GM12865 (cell line): ENCODE measurements around the gene GFER.

Experiments used
- DNase-seq: peaks from one replicate; pipeline ENCODE4 v3.0.0; 2010; ENCODE audit warnings: low read depth
- H3K4me3 ChIP-seq: 2 replicates; pipeline ENCODE4 v1.5.1; 2011; ENCODE audit warnings: mild to moderate bottlenecking, low read depth, low read length, control low read depth
- TF ChIP-seq, protein P1 (sequence below): IDR thresholded peaks from 2 replicates; pipeline ENCODE4 v1.5.1; 2011; ENCODE audit warnings: low read length, control low read depth, low read depth, inconsistent platforms; ENCODE audit not compliant: insufficient read depth; ENCODE audit errors: missing control alignments

Gene GFER

DNA sequence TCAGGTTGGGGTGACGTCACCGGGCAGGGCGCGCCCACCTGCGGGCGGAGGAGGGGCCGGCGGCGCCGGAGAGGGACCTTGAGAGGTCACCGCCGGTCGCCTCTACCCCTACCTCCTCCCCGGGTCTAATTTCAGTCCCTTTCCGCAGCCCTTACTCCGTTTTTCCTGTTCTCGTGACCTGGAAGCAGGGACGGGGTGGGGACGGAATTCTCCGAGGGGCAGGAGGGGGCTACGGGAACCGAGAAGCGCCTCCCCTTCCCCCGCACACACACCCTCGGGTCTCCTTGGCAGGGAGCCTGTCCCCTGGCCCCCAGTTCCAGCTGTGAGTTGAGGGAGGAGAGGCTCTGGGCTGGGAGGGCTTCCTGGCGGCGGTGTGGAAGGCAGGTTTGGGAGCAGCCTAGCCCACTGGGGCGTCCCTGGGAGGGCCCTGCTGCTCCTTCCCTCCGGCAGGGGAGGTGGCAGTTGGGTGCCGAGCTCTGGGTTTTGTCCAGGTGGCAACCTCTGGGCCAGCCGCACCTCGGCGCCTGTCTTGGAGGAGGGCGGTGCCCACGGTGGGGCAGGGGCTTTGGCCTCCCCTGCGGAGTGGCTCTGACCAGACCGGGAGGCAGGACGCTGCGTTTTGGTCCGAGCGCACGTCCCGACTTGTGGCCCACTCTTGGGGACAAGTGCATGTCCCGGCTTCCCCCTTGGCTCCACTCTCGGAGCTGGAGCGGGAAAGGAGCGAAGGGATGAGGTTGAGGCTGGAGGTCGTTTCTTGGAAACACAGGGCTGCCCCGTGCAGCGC lies 6.5 kb downstream of the GFER start:
- TF ChIP-seq, protein P1, sequence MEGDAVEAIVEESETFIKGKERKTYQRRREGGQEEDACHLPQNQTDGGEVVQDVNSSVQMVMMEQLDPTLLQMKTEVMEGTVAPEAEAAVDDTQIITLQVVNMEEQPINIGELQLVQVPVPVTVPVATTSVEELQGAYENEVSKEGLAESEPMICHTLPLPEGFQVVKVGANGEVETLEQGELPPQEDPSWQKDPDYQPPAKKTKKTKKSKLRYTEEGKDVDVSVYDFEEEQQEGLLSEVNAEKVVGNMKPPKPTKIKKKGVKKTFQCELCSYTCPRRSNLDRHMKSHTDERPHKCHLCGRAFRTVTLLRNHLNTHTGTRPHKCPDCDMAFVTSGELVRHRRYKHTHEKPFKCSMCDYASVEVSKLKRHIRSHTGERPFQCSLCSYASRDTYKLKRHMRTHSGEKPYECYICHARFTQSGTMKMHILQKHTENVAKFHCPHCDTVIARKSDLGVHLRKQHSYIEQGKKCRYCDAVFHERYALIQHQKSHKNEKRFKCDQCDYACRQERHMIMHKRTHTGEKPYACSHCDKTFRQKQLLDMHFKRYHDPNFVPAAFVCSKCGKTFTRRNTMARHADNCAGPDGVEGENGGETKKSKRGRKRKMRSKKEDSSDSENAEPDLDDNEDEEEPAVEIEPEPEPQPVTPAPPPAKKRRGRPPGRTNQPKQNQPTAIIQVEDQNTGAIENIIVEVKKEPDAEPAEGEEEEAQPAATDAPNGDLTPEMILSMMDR: no peak
- peak overlapping the region; percentile 76 for H3K4me3 ChIP-seq
- DNase-seq: peak; percentile 54

DNA sequence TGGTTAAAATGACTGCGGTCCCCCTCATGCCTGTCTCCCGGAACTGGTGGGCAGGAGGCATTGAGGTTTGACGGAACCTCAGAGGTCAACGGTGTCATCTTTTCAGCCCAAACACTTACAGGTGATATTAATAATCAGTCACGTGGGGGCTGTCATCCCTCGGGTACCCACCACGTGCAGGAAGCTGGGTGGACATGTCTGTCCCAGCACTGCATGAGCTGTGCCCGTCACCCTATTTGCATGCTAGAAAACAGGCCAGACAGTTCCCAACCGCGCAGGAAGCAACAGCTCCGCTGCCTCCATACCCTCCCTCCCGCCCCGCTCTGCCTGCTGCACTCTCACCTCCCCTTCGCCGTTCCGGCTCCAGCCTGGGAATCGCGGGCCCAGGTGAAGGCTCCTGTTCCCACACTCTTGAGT lies 7.2 kb downstream of the GFER start:
- TF ChIP-seq, protein P1: no peak
- peak overlapping the region; percentile 76 for H3K4me3 ChIP-seq
- peak; percentile 91 for DNase-seq

DNA sequence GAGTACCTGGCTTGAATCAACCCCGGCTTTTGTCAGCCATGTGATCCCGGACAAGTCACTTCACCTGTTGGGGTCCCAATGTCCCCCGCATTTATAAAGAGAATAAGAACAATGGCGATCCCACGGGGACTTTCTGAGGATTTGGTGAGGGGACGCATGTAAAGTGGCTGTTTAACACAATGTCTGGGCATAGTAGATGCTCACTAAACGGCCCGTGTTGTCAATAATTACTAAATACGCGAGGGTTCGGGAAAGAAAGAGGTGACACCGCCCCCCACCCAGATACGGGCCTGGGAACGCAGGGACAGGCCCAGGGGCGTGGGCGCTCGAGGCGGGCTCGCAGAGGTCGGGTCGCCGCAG lies 7.6 kb downstream of the GFER start:
- TF ChIP-seq, protein P1: no peak
- DNase-seq: no peak

DNA sequence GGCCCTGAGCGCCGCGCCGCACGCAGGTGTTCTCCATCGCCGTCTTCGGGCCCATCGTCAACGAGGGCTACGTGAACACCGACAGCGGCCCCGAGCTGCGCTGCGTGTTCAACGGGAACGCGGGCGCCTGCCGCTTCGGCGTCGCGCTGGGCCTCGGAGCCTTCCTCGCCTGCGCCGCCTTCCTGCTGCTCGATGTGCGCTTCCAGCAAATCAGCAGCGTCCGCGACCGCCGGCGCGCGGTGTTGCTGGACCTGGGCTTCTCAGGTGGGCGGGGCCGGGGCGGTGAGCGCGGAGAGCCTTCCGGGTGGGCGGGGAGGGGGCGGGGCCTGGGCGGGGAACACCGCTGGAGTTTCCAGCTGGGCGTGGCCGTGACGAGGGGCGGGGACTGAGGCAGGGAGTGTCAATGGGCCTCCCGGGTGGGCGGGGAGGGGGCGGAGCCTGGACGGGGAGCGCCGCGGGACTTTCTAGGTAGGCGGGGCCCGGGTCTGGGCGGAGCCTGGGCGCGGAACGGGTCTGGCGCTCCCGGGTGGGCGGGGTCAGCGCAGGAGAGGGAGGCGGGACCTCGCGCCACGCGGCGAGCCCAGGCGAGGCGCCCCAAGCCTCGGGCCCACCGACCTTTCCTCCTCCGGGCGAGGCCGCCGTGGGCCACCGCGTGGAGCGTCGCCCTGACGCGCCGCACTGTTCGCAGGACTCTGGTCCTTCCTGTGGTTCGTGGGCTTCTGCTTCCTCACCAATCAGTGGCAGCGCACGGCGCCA lies 8.1 kb downstream of the GFER start:
- DNase-seq: peak; percentile 97
- TF ChIP-seq, protein P1: no peak
- H3K4me3 ChIP-seq: peak overlapping the region; percentile 76

More for the DNA sequence above, 7.6 kb downstream of the GFER start:
- H3K4me3 ChIP-seq: peak overlapping the region; percentile 76

DNA sequence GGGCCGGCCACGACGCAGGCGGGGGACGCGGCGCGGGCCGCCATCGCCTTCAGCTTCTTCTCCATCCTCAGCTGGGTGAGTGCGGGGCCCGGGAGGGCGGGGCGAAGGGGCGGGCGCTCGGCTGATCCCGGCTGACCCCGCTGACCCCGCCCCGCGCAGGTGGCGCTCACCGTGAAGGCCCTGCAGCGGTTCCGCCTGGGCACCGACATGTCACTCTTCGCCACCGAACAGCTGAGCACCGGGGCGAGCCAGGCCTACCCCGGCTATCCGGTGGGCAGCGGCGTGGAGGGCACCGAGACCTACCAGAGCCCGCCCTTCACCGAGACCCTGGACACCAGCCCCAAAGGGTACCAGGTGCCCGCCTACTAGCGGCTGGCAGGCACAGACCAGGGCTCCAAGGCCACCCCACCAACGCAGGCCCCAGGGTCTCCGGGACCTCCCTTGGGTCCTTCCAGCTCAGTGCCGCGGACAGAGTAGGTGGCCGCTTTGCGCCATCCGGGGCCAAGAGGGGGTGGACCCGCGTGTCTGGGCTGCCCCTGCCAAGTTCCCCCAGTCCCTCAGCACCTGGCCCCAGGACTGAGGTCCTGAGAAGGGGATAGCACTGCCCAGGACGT lies 8.8 kb downstream of the GFER start:
- H3K4me3 ChIP-seq: no peak overlapping the region
- no peak for DNase-seq
- TF ChIP-seq, protein P1: no peak

DNA sequence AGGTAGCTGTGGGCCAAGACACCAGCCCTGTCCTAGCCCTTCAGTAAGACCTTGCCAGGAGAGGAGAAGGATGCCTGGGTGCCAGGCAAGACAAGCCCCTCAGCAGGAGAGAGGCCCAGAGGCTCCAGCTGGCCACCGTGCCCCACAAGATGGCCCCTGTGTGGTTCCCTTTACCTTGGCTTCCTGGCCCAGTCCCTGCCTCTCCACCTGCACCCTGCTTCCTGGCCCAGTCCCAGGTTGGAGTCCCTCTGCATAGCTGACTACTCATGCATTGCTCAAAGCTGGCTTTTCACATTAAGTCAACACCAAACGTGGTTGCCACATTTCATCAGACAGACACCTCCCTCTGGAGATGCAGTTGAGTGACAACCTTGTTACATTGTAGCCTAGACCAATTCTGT lies 9.7 kb downstream of the GFER start:
- TF ChIP-seq, protein P1: no peak
- H3K4me3 ChIP-seq: no peak overlapping the region
- no peak for DNase-seq
